PC-3 (cell line): ENCODE data around the gene STK33.
A peak's percentile ranks its signal among the peaks of the same experiment; 100 is the strongest.

Experiments
- CTCF ChIP-seq: fragments of 300-600 bp; sonication (generic); conservative IDR thresholded peaks from 2 replicates; pipeline ENCODE4 v1.5.1; 2017; ENCODE audit warnings: antibody characterized with exemption, low read depth, mild to moderate bottlenecking, low read length
- EZH2phosphoT487 ChIP-seq: fragments of 300-600 bp; sonication (generic); IDR thresholded peaks from 2 replicates; pipeline ENCODE4 v1.6.1; 2018; ENCODE audit warnings: mild to moderate bottlenecking, antibody characterized with exemption, low read length, borderline replicate concordance

GRCh38 chr11:8566613-8567210, 27.3 kb downstream of the STK33 start:
- TF ChIP-seq EZH2phosphoT487 (no peak), CTCF (peak; percentile 69)
